Measurements from ENCODE around the gene DPEP1. TPM values are rescaled to one million over a fixed set of nuclear protein-coding genes. Genes with fewer than 3 reads are reported as not detected.

Gene DPEP1
- total and polyA plus RNA-seq, 4 donors: 0.26 to 8.9 (median 0.95) TPM

DNA sequence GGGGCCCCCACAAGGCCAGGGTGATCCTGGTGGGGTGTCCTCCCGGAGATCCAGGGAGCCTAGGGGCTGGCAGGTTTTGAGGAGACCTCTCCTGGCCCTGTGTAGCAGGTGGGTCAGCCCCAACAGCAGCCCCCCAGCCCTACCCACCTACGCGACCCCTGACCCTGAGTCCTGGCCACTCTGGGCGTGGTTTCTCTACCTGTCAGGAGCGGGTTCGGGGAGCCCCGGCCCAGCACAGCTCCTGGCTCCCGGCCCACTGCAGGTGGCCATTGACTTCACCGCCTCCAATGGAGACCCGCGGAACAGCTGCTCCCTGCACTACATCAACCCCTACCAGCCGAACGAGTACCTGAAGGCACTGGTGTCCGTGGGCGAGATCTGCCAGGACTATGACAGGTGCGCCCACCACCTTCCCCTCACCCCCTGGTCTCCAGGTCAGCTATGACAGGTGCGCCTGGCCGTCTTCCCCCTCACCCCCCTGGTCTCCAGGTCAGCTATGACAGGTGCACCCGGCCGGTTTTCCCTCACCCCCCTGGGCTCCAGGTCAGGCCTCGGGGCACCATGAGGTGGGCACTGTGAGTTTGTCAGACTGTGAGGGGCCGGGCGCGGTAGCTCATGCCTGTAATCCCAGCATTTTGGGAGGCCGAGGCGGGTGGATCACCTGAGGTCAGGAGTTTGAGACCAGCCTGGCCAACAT is 24.9 kb upstream of the DPEP1 start:
- Histone ChIP-seq H3K27me3 (ENCODE audit: control insufficient read depth in 3 of 3, insufficient read depth in 3 of 3, low read length in 2 of 3) (no peaks in the 10 kb centered on the region), H3K9ac (ENCODE audit: insufficient read depth in 1 of 2, low read length in 2 of 2) (no peak overlapping the region), H3K4me3 (no peak overlapping the region), H3K27ac (ENCODE audit: low read depth in 1 of 2, low read length in 1 of 2) (no peak overlapping the region), H3K4me1 (ENCODE audit: control insufficient read depth in 5 of 5, insufficient read depth in 5 of 5, low read length in 5 of 5) (no peaks in the 10 kb centered on the region), H3K36me3 (ENCODE audit: control insufficient read depth in 4 of 4, insufficient read depth in 4 of 4, low read length in 4 of 4) (no peaks in the 10 kb centered on the region), H3K9me3 (ENCODE audit: control insufficient read depth in 4 of 4, insufficient read depth in 3 of 4, low read length in 3 of 4) (no peaks in the 10 kb centered on the region)
- ATAC-seq (ENCODE audit: insufficient read depth, low FRiP score) (no peak), DNase-seq (no peak)
- no peak for TF ChIP-seq CTCF (IDR thresholded peaks at IDR 0.05; ENCODE audit: control extremely low read depth, extremely low read depth)
- WGBS, 2 donors: 95 to 98% methylated on average over 26 of the region's 26 CpGs

DNA sequence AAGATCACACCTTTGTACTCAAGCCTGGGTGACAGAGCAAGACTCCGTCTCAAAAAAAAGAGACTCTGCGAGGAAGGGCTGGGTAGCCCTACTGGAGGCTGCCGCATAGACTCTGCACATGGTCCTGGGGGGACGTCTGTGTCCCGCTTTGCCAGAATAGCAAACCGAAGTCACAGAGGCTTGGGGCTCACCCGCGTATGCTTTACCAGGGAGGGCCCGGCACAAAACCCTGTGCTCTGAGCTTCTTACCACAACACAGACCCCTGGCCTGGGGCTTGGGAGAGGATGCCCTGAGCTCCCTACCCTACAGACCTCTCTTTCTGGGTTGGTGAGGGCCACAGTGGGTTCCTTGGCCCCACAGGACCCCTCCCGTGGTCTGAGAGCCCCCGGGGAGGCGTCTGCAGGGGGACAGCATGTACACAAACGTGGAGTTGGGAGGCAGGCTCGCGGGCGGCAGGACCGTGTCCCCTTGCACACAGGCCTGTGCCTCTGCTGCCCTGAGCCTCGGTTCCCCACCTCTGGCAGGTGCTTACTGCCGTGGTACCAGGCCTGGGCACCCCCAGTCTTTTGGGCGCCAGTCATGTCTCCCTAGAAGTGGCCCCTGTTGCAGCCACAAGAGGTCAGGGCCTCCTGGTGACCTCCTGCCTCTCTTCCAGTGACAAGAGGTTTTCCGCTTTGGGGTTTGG is 24.1 kb upstream of the DPEP1 start:
- Histone ChIP-seq H3K27me3 (ENCODE audit: control insufficient read depth in 3 of 3, insufficient read depth in 3 of 3, low read length in 2 of 3) (no peaks in the 10 kb centered on the region), H3K4me3 (no peak overlapping the region), H3K9me3 (ENCODE audit: control insufficient read depth in 4 of 4, insufficient read depth in 3 of 4, low read length in 3 of 4) (no peaks in the 10 kb centered on the region), H3K4me1 (ENCODE audit: control insufficient read depth in 5 of 5, insufficient read depth in 5 of 5, low read length in 5 of 5) (no peaks in the 10 kb centered on the region), H3K9ac (ENCODE audit: insufficient read depth in 1 of 2, low read length in 2 of 2) (no peak overlapping the region), H3K27ac (ENCODE audit: low read depth in 1 of 2, low read length in 1 of 2) (no peak overlapping the region), H3K36me3 (ENCODE audit: control insufficient read depth in 4 of 4, insufficient read depth in 4 of 4, low read length in 4 of 4) (no peaks in the 10 kb centered on the region)
- no peak for ATAC-seq (ENCODE audit: insufficient read depth, low FRiP score)
- no peak for DNase-seq
- WGBS, 2 donors: 93 to 94% methylated on average over 21 of the region's 21 CpGs
- no peak for TF ChIP-seq CTCF (IDR thresholded peaks at IDR 0.05; ENCODE audit: control extremely low read depth, extremely low read depth)

GRCh38 chr16:89593841-89594240 is 19.6 kb upstream of the DPEP1 start:
- H3K4me3 ChIP-seq: no peak overlapping the region
- H3K9me3 ChIP-seq (ENCODE audit: control insufficient read depth in 4 of 4, insufficient read depth in 3 of 4, low read length in 3 of 4): no peaks in the 10 kb centered on the region
- no peaks in the 10 kb centered on the region for H3K4me1 ChIP-seq (ENCODE audit: control insufficient read depth in 5 of 5, insufficient read depth in 5 of 5, low read length in 5 of 5)
- no peaks in the 10 kb centered on the region for H3K36me3 ChIP-seq (ENCODE audit: control insufficient read depth in 4 of 4, insufficient read depth in 4 of 4, low read length in 4 of 4)
- no peak overlapping the region for H3K27ac ChIP-seq (ENCODE audit: low read depth in 1 of 2, low read length in 1 of 2)
- H3K9ac ChIP-seq (ENCODE audit: insufficient read depth in 1 of 2, low read length in 2 of 2): no peak overlapping the region
- 62 to 80% methylated on average over 15 of the region's 15 CpGs for WGBS, 2 donors
- H3K27me3 ChIP-seq (ENCODE audit: control insufficient read depth in 3 of 3, insufficient read depth in 3 of 3, low read length in 2 of 3): no peaks in the 10 kb centered on the region
- no peak for TF ChIP-seq CTCF (IDR thresholded peaks at IDR 0.05; ENCODE audit: control extremely low read depth, extremely low read depth)
- no peak for DNase-seq
- no peak for ATAC-seq (ENCODE audit: insufficient read depth, low FRiP score)
